Spinal cord (tissue), 10 donors: Measurements from ENCODE around the gene SUSD6. TPM values are rescaled to one million over a fixed set of nuclear protein-coding genes. Genes with fewer than 3 reads are reported as not detected.

Experiments
- DNase-seq, 6 donors: peaks; one replicate each; pipeline versions ENCODE4 v3.0.0 to v3.0.0-alpha.2; 2013 to 2015; ENCODE audit warnings: low spot score in 6 of 6, low read depth in 4 of 6
- H3K27ac ChIP-seq: one replicate; pipeline ENCODE4 v1.5.1; 2013; ENCODE audit warnings: low read depth, low read length, control low read depth
- H3K27me3 ChIP-seq: one replicate; pipeline ENCODE4 v1.6.1; 2013; ENCODE audit warnings: low read length; ENCODE audit not compliant: control insufficient read depth, insufficient read depth
- H3K36me3 ChIP-seq: one replicate; pipeline ENCODE4 v1.6.1; 2013; ENCODE audit warnings: low read length; ENCODE audit not compliant: control insufficient read depth, insufficient read depth
- H3K4me1 ChIP-seq: one replicate; pipeline ENCODE4 v1.6.1; 2013; ENCODE audit warnings: low read length; ENCODE audit not compliant: control insufficient read depth, insufficient read depth
- H3K4me3 ChIP-seq: one replicate; pipeline ENCODE4 v1.5.1; 2013; ENCODE audit warnings: low read depth, low read length, control low read depth
- H3K9me3 ChIP-seq: one replicate; pipeline ENCODE4 v1.6.1; 2013; ENCODE audit warnings: low read length; ENCODE audit not compliant: control insufficient read depth, insufficient read depth
- WGBS: methylation state at CpG from one replicate; pipeline ENCODE4 v1.1.5; 2013; ENCODE audit warnings: missing lambda C conversion rate; ENCODE audit not compliant: insufficient coverage; 5-methylcytosine and 5-hydroxymethylcytosine counted together
- polyA plus RNA-seq, 2 donors: library from polyadenylated mRNA; unstranded; fragments of 120-200 nt; gene quantifications; one replicate each; pipeline ENCODE4 v1.2.1, GENCODE V29; 2013; ENCODE audit not compliant: insufficient read length in 2 of 2
- total RNA-seq, 2 donors: library from RNA; depleted of rRNA in 1 of 2; stranded (reverse); fragments of 120-200 nt in 1 of 2; fragments of >200 nt in 1 of 2; gene quantifications; one replicate each; pipeline versions ENCODE4 v1.2.3 to v1.2.4, GENCODE V29; 2013 to 2014
- donor health status: healthy.

Gene SUSD6
- total and polyA plus RNA-seq, 4 donors, result 16.8 to 23.9 (median 19.4) TPM

- 97% methylated on average over 3 of the region's 5 CpGs for WGBS
- no peak overlapping the region for H3K27ac ChIP-seq
Observed at GRCh38 chr14:69606258-69607184, 4.9 kb upstream of the SUSD6 start.

DNA sequence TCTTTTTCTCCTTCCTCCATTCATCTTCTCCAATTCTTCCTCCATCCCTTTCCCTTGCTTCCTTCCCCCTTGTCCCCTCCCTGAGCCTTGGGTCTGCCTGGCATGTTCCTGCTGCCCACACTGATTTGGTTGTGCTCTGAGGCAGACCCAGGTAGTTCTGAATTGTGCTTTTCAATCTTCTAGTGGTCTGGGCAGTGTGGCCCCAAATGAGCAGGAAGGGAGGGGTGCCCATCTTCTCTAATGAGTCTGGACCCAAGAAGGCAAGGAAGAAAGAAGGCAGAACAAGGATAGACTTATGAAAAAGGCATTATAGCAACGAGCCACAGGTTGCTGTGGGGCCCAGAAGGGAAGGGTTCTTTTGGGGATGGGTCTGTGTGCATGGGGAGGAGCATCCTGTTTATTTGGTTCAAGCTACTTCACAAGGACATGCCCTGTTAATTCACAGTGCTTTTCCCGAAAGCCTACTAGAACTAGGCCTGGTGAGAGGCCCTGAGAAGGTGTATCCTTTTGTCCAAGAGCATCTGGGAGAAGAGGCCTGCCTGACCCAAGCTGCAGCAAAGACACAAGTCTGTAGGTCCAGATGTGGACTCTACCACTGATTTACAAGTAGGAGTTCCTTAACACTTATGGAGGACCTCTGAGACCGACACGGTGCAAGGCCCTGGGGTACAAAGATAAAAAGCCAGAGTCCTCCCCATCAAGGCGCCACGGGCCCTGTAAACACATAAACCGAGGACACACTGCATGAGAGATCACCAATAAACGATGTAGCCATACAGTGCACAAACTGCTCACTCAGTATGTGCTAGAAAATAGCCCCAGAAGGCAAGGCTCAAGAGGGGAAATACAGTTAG, 1.1 kb upstream of the SUSD6 start:
- peak overlapping the region; percentile 83 for H3K27ac ChIP-seq
- no peak for DNase-seq
- peak overlapping the region; percentile 58 for H3K4me3 ChIP-seq

More at GRCh38 chr14:69606258-69607184, 4.9 kb upstream of the SUSD6 start:
- peaks cover 12% of the 10 kb centered on the region for H3K4me1 ChIP-seq
- H3K4me3 ChIP-seq, result no peak overlapping the region
- DNase-seq, result no peak
- no peaks in the 10 kb centered on the region for H3K36me3 ChIP-seq
- H3K27me3 ChIP-seq, result no peaks in the 10 kb centered on the region
- no peaks in the 10 kb centered on the region for H3K9me3 ChIP-seq

GRCh38 chr14:69610874-69611171, 573 bp upstream of the SUSD6 start:
- 2% methylated on average over 6 of the region's 8 CpGs for WGBS
- Histone ChIP-seq H3K27me3 (no peaks in the 10 kb centered on the region), H3K27ac (peak overlapping the region; percentile 83), H3K9me3 (no peaks in the 10 kb centered on the region), H3K36me3 (no peaks in the 10 kb centered on the region), H3K4me3 (peak overlapping the region; percentile 58), H3K4me1 (peaks cover 27% of the 10 kb centered on the region)
- DNase-seq, result peak in 1 of 6 donors; percentile 81

More for the DNA sequence above, 1.1 kb upstream of the SUSD6 start:
- H3K27me3 ChIP-seq, result no peaks in the 10 kb centered on the region
- no peaks in the 10 kb centered on the region for H3K9me3 ChIP-seq
- WGBS, result 49% methylated on average over 6 of the region's 8 CpGs
- peaks cover 23% of the 10 kb centered on the region for H3K4me1 ChIP-seq
- H3K36me3 ChIP-seq, result no peaks in the 10 kb centered on the region

GRCh38 chr14:69612014-69612782, 802 bp downstream of the SUSD6 start:
- Histone ChIP-seq H3K4me1 (peaks cover 27% of the 10 kb centered on the region), H3K4me3 (peak overlapping the region; percentile 61), H3K36me3 (no peaks in the 10 kb centered on the region), H3K9me3 (no peaks in the 10 kb centered on the region), H3K27ac (peak overlapping the region; percentile 91), H3K27me3 (no peaks in the 10 kb centered on the region)
- peak in 3 of 6 donors; percentile 25 to 61 (median 56) for DNase-seq
- WGBS, result under 1% methylated on average over 46 of the region's 47 CpGs

GRCh38 chr14:69612783-69613130, 1.4 kb downstream of the SUSD6 start:
- Histone ChIP-seq H3K27me3 (no peaks in the 10 kb centered on the region), H3K27ac (peak overlapping the region; percentile 91), H3K4me1 (peaks cover 27% of the 10 kb centered on the region), H3K36me3 (no peaks in the 10 kb centered on the region), H3K4me3 (peak overlapping the region; percentile 61), H3K9me3 (no peaks in the 10 kb centered on the region)
- DNase-seq, result peak in 2 of 6 donors; percentile 43 to 64
- no CpG with 5 or more reads among the region's 2 CpGs for WGBS

DNA sequence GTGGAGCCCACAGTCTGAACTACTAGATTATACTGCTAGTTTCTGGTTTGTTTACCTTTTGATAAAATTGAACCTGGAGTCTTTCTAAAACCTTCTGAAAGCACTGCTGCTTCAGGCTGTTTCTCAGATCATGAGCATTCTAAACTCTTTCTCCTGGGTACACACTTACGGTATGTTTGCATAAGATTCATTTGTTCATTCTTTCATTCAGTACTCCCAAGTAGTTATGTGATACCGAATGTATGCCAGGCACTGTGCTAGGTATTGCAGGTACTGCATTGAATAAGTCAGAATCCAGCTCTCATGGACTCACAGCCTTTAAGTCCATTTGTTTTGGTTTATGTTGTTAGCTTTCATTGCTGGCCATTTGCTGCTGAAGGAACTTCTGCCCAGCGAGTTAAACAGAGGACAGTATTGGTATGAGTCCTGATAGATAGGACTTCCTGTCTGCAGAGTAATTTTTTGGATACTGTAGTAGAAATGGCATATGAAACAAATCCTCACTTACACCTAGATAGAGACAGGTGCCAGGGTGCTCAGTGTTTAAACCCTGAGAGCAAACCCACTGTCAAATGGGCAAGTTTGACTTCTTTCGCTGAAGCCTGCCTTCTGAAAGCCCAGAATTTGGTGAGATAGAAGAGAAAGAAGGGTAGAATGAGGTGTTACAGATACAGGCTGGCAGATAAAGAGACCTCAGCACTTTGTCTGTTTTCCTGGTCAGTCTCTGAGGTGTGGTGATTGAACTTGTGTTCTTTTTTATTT, 2.1 kb downstream of the SUSD6 start:
- Histone ChIP-seq H3K9me3 (no peaks in the 10 kb centered on the region), H3K4me3 (peak overlapping the region; percentile 61), H3K27me3 (no peaks in the 10 kb centered on the region), H3K36me3 (no peaks in the 10 kb centered on the region), H3K4me1 (peaks cover 27% of the 10 kb centered on the region), H3K27ac (peak overlapping the region; percentile 91)
- no peak for DNase-seq
- WGBS, result 89% methylated on average over 3 of the region's 4 CpGs

DNA sequence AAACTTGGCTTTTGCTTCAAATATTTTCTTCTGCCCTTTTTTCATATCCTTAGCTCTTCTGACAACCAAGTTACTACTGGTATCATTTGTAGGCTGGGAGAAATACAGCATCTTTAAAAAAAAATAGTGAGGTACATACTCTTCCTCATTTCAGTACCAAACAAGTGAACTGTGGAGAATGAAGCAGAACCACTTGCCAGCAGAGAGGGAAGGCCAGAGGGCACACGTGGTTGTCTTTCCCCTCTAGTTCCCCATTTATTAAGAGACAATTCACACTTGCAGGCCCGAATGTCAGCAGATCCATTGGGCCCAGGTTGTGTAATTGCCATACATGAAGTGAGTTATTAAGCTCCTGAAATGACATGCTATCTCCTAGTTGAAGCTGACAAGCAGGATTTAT, 3.2 kb downstream of the SUSD6 start:
- Histone ChIP-seq H3K4me1 (peaks cover 27% of the 10 kb centered on the region), H3K36me3 (no peaks in the 10 kb centered on the region), H3K27me3 (no peaks in the 10 kb centered on the region), H3K27ac (peak overlapping the region; percentile 75), H3K4me3 (no peak overlapping the region), H3K9me3 (no peaks in the 10 kb centered on the region)
- DNase-seq, result no peak
- WGBS, result 20% methylated on average over 1 of the region's 2 CpGs

DNA sequence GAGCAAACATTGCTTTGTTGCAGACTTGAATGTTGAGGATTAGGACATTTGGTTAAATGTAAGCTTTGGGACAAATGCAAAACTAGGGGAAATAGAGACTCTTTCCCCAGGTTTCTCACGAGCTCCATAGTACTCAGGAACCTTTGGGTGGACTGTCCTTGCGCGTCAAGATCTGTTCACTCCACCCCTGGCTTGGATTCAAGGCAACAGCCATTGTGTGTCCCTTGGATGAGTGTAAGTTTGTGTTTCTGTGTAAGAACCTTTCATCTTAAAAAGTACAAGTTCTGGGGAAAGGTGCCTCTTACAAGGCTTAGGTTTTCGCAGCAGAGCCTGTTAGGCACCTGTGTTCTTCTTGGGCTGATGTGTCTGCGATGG, 3.7 kb downstream of the SUSD6 start:
- 52% methylated on average over 2 of the region's 5 CpGs for WGBS
- Histone ChIP-seq H3K4me3 (no peak overlapping the region), H3K36me3 (no peaks in the 10 kb centered on the region), H3K9me3 (no peaks in the 10 kb centered on the region), H3K27ac (peak overlapping the region; percentile 75), H3K27me3 (no peaks in the 10 kb centered on the region), H3K4me1 (peaks cover 23% of the 10 kb centered on the region)
- DNase-seq, result no peak
